ENCODE results near the gene PARD3. TPM values are rescaled to one million over a fixed set of nuclear protein-coding genes. Genes with fewer than 3 reads are reported as not detected.
"Not testable (repeated sequence)": the region's sequence is repeated elsewhere in the genome, so short reads cannot be mapped to it uniquely, and the experiment has no call there.

PARD3 gene
- total RNA-seq, 1 donor from 2014 or later, result 64.5 TPM

GRCh38 chr10:34449836-34450235 lies 365.3 kb downstream of the PARD3 start:
- ATAC-seq, result no peak

- ATAC-seq, result no peak
These were observed 369.0 kb downstream of the PARD3 start for GRCh38 chr10:34446049-34446448.

GRCh38 chr10:34444223-34445183 lies 370.6 kb downstream of the PARD3 start:
- ATAC-seq, result no peak

GRCh38 chr10:34439386-34439785 lies 375.7 kb downstream of the PARD3 start:
- peak; percentile 42 for ATAC-seq

- no peak for ATAC-seq
These were observed 376.4 kb downstream of the PARD3 start for GRCh38 chr10:34438741-34439140.

GRCh38 chr10:34437906-34438305 lies 377.2 kb downstream of the PARD3 start:
- no peak for ATAC-seq

- peak; percentile 47 for ATAC-seq
These were observed 380.9 kb downstream of the PARD3 start for GRCh38 chr10:34434119-34434594.

GRCh38 chr10:34433241-34434076 lies 381.6 kb downstream of the PARD3 start:
- no peak for ATAC-seq

GRCh38 chr10:34432589-34432988 lies 382.5 kb downstream of the PARD3 start:
- ATAC-seq, result peak; percentile 76

- ATAC-seq, result no peak
These were observed 384.4 kb downstream of the PARD3 start for GRCh38 chr10:34430685-34431084.

- no peak for ATAC-seq
These were observed 386.6 kb downstream of the PARD3 start for GRCh38 chr10:34428501-34428900.

GRCh38 chr10:34427911-34428216 lies 387.2 kb downstream of the PARD3 start:
- ATAC-seq, result peak; percentile 23

GRCh38 chr10:34427158-34427910 lies 387.8 kb downstream of the PARD3 start:
- peak; percentile 29 for ATAC-seq

- ATAC-seq, result not testable (repeated sequence)
These were observed 388.4 kb downstream of the PARD3 start for GRCh38 chr10:34426538-34427157.

- no peak for ATAC-seq
These were observed 389.1 kb downstream of the PARD3 start for GRCh38 chr10:34426041-34426440.

GRCh38 chr10:34423673-34424625 lies 391.1 kb downstream of the PARD3 start:
- ATAC-seq, result no peak

GRCh38 chr10:34420795-34421194 lies 394.3 kb downstream of the PARD3 start:
- no peak for ATAC-seq

GRCh38 chr10:34420273-34420672 lies 394.8 kb downstream of the PARD3 start:
- no peak for ATAC-seq

- ATAC-seq, result no peak
These were observed 400.1 kb downstream of the PARD3 start for GRCh38 chr10:34415039-34415438.

GRCh38 chr10:34413756-34414587 lies 401.1 kb downstream of the PARD3 start:
- no peak for ATAC-seq
